Measurements from ENCODE around the gene GALNT14.

Gene GALNT14

DNA sequence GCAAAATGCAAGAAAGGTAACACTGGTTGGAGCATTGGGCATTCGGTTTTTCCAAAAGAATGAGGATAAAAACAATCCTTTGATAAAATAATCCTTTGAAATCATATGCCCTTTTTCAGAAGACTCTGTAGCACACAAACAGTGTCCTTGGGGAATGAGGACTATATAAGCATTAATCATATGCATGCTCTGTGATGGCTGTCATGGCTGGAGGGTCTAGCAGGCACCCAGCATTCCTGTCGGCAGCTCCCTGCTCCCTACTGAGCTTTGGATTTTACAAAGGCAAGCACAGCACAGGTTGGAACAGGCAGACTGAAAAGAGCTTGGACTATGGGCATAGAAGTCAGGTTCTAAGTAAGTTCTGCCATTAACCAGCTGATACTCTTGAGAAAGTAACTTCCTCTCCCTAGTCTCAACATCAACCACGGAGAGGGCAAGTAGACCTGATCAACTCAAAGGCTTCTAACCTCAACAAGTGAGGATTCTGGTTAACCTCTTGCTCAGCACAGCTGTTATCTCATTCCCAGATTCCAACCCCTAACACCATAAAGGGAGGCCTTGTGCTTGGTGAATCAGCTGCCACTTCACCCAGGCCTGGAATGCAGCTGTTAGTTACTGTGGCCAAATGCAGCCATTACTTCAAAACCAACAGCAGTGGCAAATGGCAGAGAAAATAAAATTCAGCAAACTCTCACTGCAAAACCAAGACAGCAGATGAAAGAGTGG lies 29.5 kb downstream of the GALNT14 start:
- TF ChIP-seq OSR1 (CRISPR knock-in tag; IDR thresholded peaks at IDR 0.05) (no peak), ZC3H10 (CRISPR knock-in tag; IDR thresholded peaks at IDR 0.05) (no peak), ZNF8 (CRISPR knock-in tag; IDR thresholded peaks at IDR 0.05) (no peak), ZNF70 (CRISPR knock-in tag; IDR thresholded peaks at IDR 0.05) (no peak), BACH2 (CRISPR knock-in tag; IDR thresholded peaks at IDR 0.05; ENCODE audit: borderline replicate concordance) (no peak), CSDC2 (CRISPR knock-in tag; IDR thresholded peaks at IDR 0.05) (no peak), ESRRG (CRISPR knock-in tag; IDR thresholded peaks at IDR 0.05) (no peak), ZFP30 (CRISPR knock-in tag; IDR thresholded peaks at IDR 0.05) (no peak), ISL1 (CRISPR knock-in tag; IDR thresholded peaks at IDR 0.05) (no peak), GLIS3 (CRISPR knock-in tag; IDR thresholded peaks at IDR 0.05) (no peak), PPARA (CRISPR knock-in tag; IDR thresholded peaks at IDR 0.05; ENCODE audit: borderline replicate concordance) (no peak), ZNF565 (CRISPR knock-in tag; conservative IDR thresholded peaks at IDR 0.05; ENCODE audit: low read depth) (no peak), TOX (CRISPR knock-in tag; IDR thresholded peaks at IDR 0.05; ENCODE audit: borderline replicate concordance) (no peak), SNAI2 (CRISPR knock-in tag; IDR thresholded peaks at IDR 0.05) (no peak), ZFP3 (CRISPR knock-in tag; IDR thresholded peaks at IDR 0.05) (no peak), RARB (CRISPR knock-in tag; IDR thresholded peaks at IDR 0.05) (no peak)
- TF ChIP-seq, protein P1, sequence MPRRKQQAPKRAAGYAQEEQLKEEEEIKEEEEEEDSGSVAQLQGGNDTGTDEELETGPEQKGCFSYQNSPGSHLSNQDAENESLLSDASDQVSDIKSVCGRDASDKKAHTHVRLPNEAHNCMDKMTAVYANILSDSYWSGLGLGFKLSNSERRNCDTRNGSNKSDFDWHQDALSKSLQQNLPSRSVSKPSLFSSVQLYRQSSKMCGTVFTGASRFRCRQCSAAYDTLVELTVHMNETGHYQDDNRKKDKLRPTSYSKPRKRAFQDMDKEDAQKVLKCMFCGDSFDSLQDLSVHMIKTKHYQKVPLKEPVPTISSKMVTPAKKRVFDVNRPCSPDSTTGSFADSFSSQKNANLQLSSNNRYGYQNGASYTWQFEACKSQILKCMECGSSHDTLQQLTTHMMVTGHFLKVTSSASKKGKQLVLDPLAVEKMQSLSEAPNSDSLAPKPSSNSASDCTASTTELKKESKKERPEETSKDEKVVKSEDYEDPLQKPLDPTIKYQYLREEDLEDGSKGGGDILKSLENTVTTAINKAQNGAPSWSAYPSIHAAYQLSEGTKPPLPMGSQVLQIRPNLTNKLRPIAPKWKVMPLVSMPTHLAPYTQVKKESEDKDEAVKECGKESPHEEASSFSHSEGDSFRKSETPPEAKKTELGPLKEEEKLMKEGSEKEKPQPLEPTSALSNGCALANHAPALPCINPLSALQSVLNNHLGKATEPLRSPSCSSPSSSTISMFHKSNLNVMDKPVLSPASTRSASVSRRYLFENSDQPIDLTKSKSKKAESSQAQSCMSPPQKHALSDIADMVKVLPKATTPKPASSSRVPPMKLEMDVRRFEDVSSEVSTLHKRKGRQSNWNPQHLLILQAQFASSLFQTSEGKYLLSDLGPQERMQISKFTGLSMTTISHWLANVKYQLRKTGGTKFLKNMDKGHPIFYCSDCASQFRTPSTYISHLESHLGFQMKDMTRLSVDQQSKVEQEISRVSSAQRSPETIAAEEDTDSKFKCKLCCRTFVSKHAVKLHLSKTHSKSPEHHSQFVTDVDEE (CRISPR knock-in tag; IDR thresholded peaks at IDR 0.05) = no peak
- TF ChIP-seq, protein P2, sequence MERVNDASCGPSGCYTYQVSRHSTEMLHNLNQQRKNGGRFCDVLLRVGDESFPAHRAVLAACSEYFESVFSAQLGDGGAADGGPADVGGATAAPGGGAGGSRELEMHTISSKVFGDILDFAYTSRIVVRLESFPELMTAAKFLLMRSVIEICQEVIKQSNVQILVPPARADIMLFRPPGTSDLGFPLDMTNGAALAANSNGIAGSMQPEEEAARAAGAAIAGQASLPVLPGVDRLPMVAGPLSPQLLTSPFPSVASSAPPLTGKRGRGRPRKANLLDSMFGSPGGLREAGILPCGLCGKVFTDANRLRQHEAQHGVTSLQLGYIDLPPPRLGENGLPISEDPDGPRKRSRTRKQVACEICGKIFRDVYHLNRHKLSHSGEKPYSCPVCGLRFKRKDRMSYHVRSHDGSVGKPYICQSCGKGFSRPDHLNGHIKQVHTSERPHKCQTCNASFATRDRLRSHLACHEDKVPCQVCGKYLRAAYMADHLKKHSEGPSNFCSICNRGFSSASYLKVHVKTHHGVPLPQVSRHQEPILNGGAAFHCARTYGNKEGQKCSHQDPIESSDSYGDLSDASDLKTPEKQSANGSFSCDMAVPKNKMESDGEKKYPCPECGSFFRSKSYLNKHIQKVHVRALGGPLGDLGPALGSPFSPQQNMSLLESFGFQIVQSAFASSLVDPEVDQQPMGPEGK (CRISPR knock-in tag; IDR thresholded peaks at IDR 0.05; ENCODE audit: borderline replicate concordance) = no peak
- TF ChIP-seq, protein P3, sequence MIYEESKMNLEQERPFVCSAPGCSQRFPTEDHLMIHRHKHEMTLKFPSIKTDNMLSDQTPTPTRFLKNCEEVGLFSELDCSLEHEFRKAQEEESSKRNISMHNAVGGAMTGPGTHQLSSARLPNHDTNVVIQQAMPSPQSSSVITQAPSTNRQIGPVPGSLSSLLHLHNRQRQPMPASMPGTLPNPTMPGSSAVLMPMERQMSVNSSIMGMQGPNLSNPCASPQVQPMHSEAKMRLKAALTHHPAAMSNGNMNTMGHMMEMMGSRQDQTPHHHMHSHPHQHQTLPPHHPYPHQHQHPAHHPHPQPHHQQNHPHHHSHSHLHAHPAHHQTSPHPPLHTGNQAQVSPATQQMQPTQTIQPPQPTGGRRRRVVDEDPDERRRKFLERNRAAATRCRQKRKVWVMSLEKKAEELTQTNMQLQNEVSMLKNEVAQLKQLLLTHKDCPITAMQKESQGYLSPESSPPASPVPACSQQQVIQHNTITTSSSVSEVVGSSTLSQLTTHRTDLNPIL (CRISPR knock-in tag; IDR thresholded peaks at IDR 0.05; ENCODE audit: low read depth) = no peak
- TF ChIP-seq, protein P4, sequence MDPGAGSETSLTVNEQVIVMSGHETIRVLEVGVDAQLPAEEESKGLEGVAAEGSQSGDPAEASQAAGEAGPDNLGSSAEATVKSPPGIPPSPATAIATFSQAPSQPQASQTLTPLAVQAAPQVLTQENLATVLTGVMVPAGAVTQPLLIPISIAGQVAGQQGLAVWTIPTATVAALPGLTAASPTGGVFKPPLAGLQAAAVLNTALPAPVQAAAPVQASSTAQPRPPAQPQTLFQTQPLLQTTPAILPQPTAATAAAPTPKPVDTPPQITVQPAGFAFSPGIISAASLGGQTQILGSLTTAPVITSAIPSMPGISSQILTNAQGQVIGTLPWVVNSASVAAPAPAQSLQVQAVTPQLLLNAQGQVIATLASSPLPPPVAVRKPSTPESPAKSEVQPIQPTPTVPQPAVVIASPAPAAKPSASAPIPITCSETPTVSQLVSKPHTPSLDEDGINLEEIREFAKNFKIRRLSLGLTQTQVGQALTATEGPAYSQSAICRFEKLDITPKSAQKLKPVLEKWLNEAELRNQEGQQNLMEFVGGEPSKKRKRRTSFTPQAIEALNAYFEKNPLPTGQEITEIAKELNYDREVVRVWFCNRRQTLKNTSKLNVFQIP (CRISPR knock-in tag; IDR thresholded peaks at IDR 0.05; ENCODE audit: borderline replicate concordance, low read depth) = no peak
- ATAC-seq = no peak

DNA sequence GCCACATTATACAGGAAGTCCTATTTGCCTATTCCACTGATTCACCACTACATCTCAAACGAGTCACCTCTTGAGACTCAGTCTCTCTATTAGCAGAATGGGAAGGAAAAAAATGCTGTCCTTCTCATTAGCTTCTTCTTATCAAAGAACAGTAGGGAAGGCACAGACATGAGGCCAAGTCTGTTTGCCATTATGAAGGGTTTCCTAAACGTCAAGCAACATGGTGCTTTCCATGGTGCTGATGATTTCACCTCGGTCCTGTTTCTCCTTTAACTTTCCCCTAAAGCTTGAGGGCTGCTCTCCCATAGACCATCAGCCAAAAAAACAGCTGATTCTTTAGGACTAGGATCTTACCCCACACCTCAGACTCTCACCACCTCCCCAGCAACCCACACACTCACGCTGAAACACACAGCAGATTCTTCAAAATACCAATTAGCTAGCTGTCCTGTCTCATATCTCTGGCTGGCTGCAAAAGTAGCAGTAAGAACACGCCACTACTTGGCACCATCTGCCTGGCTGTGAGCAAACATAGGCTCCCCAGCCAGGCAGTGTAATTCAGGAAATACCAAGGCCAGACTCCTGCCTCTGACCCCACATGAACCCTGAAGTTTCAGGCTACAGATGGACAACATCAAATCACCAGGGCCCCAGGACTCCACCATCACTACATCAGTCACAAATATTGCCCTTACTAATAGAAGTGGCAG lies 30.5 kb downstream of the GALNT14 start:
- no peak for ATAC-seq
- TF ChIP-seq ZFP30 (CRISPR knock-in tag; IDR thresholded peaks at IDR 0.05) (no peak), SNAI2 (CRISPR knock-in tag; IDR thresholded peaks at IDR 0.05) (no peak), ZFP3 (CRISPR knock-in tag; IDR thresholded peaks at IDR 0.05) (no peak), OSR1 (CRISPR knock-in tag; IDR thresholded peaks at IDR 0.05) (no peak), ZNF8 (CRISPR knock-in tag; IDR thresholded peaks at IDR 0.05) (no peak)

DNA sequence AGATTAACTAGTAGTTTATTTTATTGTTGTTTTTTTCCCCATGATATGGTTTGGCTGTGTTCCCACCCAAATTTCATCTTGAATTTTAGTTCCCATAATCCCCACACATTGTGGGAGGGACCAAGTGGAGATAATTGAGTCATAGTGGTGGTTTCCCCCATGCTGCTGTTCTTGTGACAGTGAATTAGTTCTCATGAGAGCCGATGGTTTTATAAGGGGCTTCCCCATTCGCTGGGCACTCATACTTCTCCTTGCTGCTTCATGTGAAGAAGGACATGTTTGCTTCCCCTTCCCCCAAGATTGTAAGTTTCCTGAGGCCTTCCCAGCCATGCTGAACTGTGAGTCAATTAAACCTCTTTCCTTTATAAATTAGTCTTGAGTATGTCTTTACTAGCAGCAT lies 36.5 kb downstream of the GALNT14 start:
- no peak for TF ChIP-seq ZNF70 (CRISPR knock-in tag; IDR thresholded peaks at IDR 0.05)
- TF ChIP-seq BACH2 (CRISPR knock-in tag; IDR thresholded peaks at IDR 0.05; ENCODE audit: borderline replicate concordance) = no peak
- no peak for TF ChIP-seq TOX (CRISPR knock-in tag; IDR thresholded peaks at IDR 0.05; ENCODE audit: borderline replicate concordance)
- no peak for TF ChIP-seq ZNF565 (CRISPR knock-in tag; conservative IDR thresholded peaks at IDR 0.05; ENCODE audit: low read depth)
- no peak for TF ChIP-seq RARB (CRISPR knock-in tag; IDR thresholded peaks at IDR 0.05)
- no peak for TF ChIP-seq ARNTL (CRISPR knock-in tag; IDR thresholded peaks at IDR 0.05; ENCODE audit: borderline replicate concordance, low read depth)

More for the DNA sequence above, 36.5 kb downstream of the GALNT14 start:
- ATAC-seq = no peak
